Glutamatergic neuron (in vitro differentiated cells): ENCODE data around the gene UPP1. TPM values are rescaled to one million over a fixed set of nuclear protein-coding genes. Genes with fewer than 3 reads are reported as not detected.

Source experiments
- DNase-seq: peaks from one replicate; pipeline ENCODE4 v3.0.0; 2022
- H3K27ac Mint-ChIP-seq: one replicate; pipeline ENCODE4 v1.8.0; 2020; ENCODE audit warnings: mild to moderate bottlenecking, mixed read lengths, inconsistent platforms; ENCODE audit not compliant: unreplicated experiment
- H3K27me3 Mint-ChIP-seq: one replicate; pipeline ENCODE4 v1.8.0; 2020; ENCODE audit warnings: mild to moderate bottlenecking, moderate library complexity, mixed read lengths, inconsistent platforms; ENCODE audit not compliant: unreplicated experiment
- H3K36me3 Mint-ChIP-seq: one replicate; pipeline ENCODE4 v1.8.0; 2020; ENCODE audit warnings: mild to moderate bottlenecking, mixed read lengths, inconsistent platforms; ENCODE audit not compliant: unreplicated experiment
- H3K4me1 Mint-ChIP-seq: one replicate; pipeline ENCODE4 v1.8.0; 2020; ENCODE audit warnings: mild to moderate bottlenecking, low read depth, mixed read lengths, inconsistent platforms; ENCODE audit not compliant: unreplicated experiment
- H3K4me3 Mint-ChIP-seq: one replicate; pipeline ENCODE4 v1.8.0; 2020; ENCODE audit warnings: mild to moderate bottlenecking, mixed read lengths, inconsistent platforms; ENCODE audit not compliant: unreplicated experiment
- H3K9me3 Mint-ChIP-seq: one replicate; pipeline ENCODE4 v1.8.0; 2020; ENCODE audit warnings: mild to moderate bottlenecking, moderate library complexity, mixed read lengths, inconsistent platforms; ENCODE audit not compliant: unreplicated experiment
- CTCF ChIP-seq: fragments of 200-600 bp; sonication (generic); IDR thresholded peaks from one replicate; pipeline ENCODE4 v1.5.0; 2021; ENCODE audit not compliant: partially characterized antibody, unreplicated experiment
- total RNA-seq: library from RNA; stranded (reverse); fragmentation: NEBNext Ultra II Directional; extraction: Animal tissue kit (Norgen Biotek cat#: 25700); gene quantifications from one replicate; pipeline ENCODE4 v1.2.1, GENCODE V29; 2021; ENCODE audit not compliant: unreplicated experiment

UPP1 gene
- total RNA-seq, 1 donor from 2014 or later: 29.8 TPM

- Mint-ChIP-seq H3K27ac (no peak overlapping the region), H3K9me3 (peaks cover 5% of the 10 kb centered on the region), H3K36me3 (no peaks in the 10 kb centered on the region), H3K27me3 (no peaks in the 10 kb centered on the region), H3K4me1 (no peaks in the 10 kb centered on the region), H3K4me3 (no peak overlapping the region)
- no peak for DNase-seq
- TF ChIP-seq CTCF: no peak
These were observed 59.2 kb downstream of the UPP1 start for GRCh38 chr7:48148311-48148710.

- no peak overlapping the region for H3K4me3 Mint-ChIP-seq
- H3K27ac Mint-ChIP-seq: no peak overlapping the region
- no peak for DNase-seq
These were observed 60.0 kb downstream of the UPP1 start for GRCh38 chr7:48149058-48149457.

GRCh38 chr7:48150086-48150485, 61.0 kb downstream of the UPP1 start:
- H3K9me3 Mint-ChIP-seq: peaks cover 1% of the 10 kb centered on the region
- no peak overlapping the region for H3K4me3 Mint-ChIP-seq
- DNase-seq: no peak
- H3K4me1 Mint-ChIP-seq: no peaks in the 10 kb centered on the region
- no peaks in the 10 kb centered on the region for H3K36me3 Mint-ChIP-seq
- no peaks in the 10 kb centered on the region for H3K27me3 Mint-ChIP-seq
- no peak for TF ChIP-seq CTCF
- H3K27ac Mint-ChIP-seq: no peak overlapping the region

More at GRCh38 chr7:48149058-48149457, 60.0 kb downstream of the UPP1 start:
- no peak for TF ChIP-seq CTCF
- no peaks in the 10 kb centered on the region for H3K36me3 Mint-ChIP-seq
- H3K4me1 Mint-ChIP-seq: no peaks in the 10 kb centered on the region
- no peaks in the 10 kb centered on the region for H3K27me3 Mint-ChIP-seq
- H3K9me3 Mint-ChIP-seq: peaks cover 2% of the 10 kb centered on the region

- DNase-seq: peak; percentile 21
- H3K36me3 Mint-ChIP-seq: no peaks in the 10 kb centered on the region
- TF ChIP-seq CTCF: peak; percentile 48
- no peaks in the 10 kb centered on the region for H3K27me3 Mint-ChIP-seq
- H3K4me1 Mint-ChIP-seq: peaks cover 2% of the 10 kb centered on the region
- H3K9me3 Mint-ChIP-seq: peaks cover 4% of the 10 kb centered on the region
- H3K4me3 Mint-ChIP-seq: no peak overlapping the region
- H3K27ac Mint-ChIP-seq: no peak overlapping the region
These were observed 65.8 kb downstream of the UPP1 start for GRCh38 chr7:48154792-48155413.

Other genes starting within 250 kb of the UPP1 start
- gene PKD1L1, start 140.8 kb upstream of the UPP1 start, total RNA-seq: 0.17 TPM
- 40.6 TPM for gene HUS1, start 109.7 kb upstream of the UPP1 start, total RNA-seq
- gene SUN3, start 60.2 kb upstream of the UPP1 start, total RNA-seq: not detected
- not detected for gene C7orf57, start 53.7 kb upstream of the UPP1 start, total RNA-seq
- 0.61 TPM for gene ABCA13, start 82.2 kb downstream of the UPP1 start, total RNA-seq